Measurements from ENCODE around the gene NCAPG.

NCAPG gene

DNA sequence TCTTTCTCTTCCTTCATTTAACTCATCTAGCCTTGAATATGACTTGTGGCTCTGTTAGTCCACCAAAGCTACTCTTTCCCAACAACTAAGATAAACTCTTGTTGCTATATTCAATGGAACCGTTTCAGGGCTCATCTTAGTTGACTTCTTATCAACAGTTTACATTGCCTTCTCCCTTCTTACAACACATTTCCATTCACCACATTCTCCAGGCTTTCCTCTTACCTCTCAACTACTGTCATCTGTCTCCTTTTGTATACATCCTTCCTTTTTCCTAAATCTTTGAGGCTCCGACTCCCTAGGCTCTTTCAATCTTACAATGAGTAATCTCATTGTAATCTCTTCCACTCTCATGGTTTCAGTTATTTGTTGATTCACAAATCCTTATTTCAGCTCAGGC is 58.5 kb downstream of the NCAPG start:
- DNase-seq (ENCODE audit: low read depth), result no peak
- no peak for TF ChIP-seq CTCF (conservative IDR thresholded peaks at IDR 0.05; ENCODE audit: low read length)
- no peak overlapping the region for H3K4me3 ChIP-seq (ENCODE audit: low read length)

GRCh38 chr4:17875402-17876070 is 64.8 kb downstream of the NCAPG start:
- TF ChIP-seq CTCF (conservative IDR thresholded peaks at IDR 0.05; ENCODE audit: low read length), result no peak
- no peak overlapping the region for H3K4me3 ChIP-seq (ENCODE audit: low read length)
- no peak for DNase-seq (ENCODE audit: low read depth)

GRCh38 chr4:17876943-17877342 is 66.2 kb downstream of the NCAPG start:
- no peak for TF ChIP-seq CTCF (conservative IDR thresholded peaks at IDR 0.05; ENCODE audit: low read length)
- no peak for DNase-seq (ENCODE audit: low read depth)
- no peak overlapping the region for H3K4me3 ChIP-seq (ENCODE audit: low read length)

DNA sequence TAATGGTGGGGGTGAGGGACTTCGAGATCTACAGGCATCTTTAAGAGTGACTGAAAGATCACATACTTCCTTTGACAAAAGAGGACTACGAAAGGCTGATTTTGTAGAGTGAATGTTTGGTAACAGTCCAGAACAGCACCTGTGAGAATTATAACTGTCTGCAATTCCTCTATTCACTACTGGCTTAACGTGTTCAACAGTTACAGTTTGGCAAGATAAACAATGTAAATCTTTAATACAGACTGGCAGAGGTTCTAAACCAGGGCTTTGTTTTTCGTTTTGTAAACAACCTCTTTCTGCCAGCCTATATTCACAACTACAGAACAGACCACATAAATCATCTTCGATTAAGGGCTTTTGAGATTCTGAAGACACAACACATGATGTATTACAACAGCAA is 66.9 kb downstream of the NCAPG start:
- H3K4me3 ChIP-seq (ENCODE audit: low read length), result no peak overlapping the region
- DNase-seq (ENCODE audit: low read depth), result no peak
- no peak for TF ChIP-seq CTCF (conservative IDR thresholded peaks at IDR 0.05; ENCODE audit: low read length)

DNA sequence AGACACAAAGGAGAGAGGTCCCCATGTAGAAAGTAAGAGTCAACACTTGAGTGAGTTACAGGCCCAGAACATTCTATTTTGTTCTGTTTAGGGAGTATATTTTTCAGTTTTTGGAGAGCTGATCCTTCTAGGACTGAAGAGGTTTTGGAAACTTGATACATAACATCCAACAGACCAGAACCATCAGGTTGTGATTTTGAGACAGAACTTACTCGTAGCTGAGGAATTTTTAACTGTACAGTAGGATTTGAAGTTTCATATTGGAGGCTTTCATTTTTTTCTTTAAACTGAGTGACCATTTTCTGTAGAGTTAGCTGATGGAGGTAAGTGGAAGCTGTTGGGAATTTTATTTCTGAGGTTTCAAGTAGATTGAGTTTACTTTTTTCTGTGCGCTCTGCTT is 73.3 kb downstream of the NCAPG start:
- peak; percentile 22 for DNase-seq (ENCODE audit: low read depth)
- no peak overlapping the region for H3K4me3 ChIP-seq (ENCODE audit: low read length)
- no peak for TF ChIP-seq CTCF (conservative IDR thresholded peaks at IDR 0.05; ENCODE audit: low read length)

DNA sequence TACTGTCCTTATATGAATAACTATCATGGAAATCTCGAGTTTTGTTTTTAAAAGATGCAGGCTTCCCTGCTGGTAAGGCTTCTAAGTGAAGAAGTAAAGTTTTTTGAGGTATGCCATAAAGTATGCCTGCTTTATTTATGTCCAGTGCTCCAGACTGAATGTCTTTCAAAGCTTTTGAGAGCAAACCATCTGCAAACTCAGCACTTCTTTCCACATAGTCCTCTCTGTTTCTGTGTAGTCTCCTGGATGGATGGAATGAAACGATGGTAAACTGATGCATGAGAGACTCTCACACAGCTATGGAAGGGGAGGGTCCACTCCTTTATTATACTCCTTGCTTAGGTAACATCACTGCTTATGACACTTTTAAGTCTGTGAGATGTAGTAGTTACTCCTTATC is 73.7 kb downstream of the NCAPG start:
- H3K4me3 ChIP-seq (ENCODE audit: low read length), result no peak overlapping the region
- no peak for DNase-seq (ENCODE audit: low read depth)
- TF ChIP-seq CTCF (conservative IDR thresholded peaks at IDR 0.05; ENCODE audit: low read length), result no peak

DNA sequence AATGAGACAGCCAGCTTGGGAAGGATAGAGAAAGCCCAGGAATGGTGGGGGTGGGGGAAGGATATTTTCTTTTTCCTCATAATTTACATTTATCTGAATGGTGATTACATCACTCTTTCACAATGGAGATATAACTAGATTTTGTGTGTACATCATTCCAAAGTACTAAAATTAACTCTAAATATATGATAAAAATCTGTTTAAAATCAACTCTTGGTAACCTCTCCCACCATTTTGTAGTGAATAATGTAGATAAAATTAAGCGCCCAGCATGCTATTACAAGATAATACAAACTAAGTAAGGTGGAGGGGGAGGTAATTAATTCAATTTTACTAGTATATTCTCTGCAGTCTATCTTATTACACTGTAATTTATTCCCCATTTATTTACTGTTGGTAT is 78.9 kb downstream of the NCAPG start:
- no peak for DNase-seq (ENCODE audit: low read depth)
- no peak for TF ChIP-seq CTCF (conservative IDR thresholded peaks at IDR 0.05; ENCODE audit: low read length)
- no peak overlapping the region for H3K4me3 ChIP-seq (ENCODE audit: low read length)

Measured in AG10803 (cell line).